ENCODE data around the gene RPL36.
A peak's percentile ranks its signal among the peaks of the same experiment; 100 is the strongest.
"Not testable (repeated sequence)": the region's sequence is repeated elsewhere in the genome, so short reads cannot be mapped to it uniquely, and the experiment has no call there.

RPL36 gene

DNA sequence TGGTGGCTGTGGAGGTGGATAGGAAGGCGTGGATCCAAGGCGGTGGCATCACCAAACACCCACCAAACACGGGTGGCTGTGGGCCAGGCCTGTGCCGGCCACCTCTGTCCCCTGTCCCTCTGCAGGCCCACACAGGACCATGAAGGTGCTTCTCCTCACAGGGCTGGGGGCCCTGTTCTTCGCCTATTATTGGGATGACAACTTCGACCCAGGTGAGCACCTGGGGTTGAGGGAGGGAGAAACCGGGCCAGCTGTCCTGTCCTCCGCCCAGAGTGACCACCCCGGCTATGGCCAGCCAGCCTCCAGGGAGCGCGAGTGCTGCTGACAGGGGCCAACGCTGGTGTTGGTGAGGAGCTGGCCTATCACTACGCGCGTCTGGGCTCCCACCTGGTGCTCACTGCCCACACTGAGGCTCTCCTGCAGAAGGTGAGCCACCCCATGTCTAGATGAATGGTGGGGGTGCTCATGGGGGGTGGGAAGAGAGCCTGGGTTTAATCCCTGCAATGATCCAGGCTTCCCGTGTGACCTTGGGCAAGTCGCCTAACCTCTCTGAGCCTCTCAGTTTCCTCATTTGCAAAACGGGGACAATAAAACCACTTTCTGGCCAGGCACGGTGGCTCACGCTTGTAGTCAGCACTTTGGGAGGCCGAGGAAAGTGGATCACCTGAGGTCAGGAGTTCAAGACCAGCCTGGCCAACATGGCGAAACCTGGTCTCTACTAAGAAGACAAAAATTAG lies 5.2 kb upstream of the RPL36 start:
- Histone ChIP-seq H3K9ac (ENCODE audit: insufficient read length, low read depth) (no peak overlapping the region), H3K4me3 (ENCODE audit: insufficient read length, low read depth) (no peak overlapping the region), H3K36me3 (ENCODE audit: insufficient read depth, insufficient read length, low read length) (no peaks in the 10 kb centered on the region), H3K27me3 (ENCODE audit: insufficient read depth, insufficient read length) (no peaks in the 10 kb centered on the region), H3K9me3 (ENCODE audit: insufficient read depth, low read length) (no peaks in the 10 kb centered on the region), H3K4me1 (ENCODE audit: insufficient read depth, insufficient read length) (peaks cover 18% of the 10 kb centered on the region)
- TF ChIP-seq SUZ12 (IDR thresholded peaks at IDR 0.05; ENCODE audit: extremely low read depth, insufficient read depth, insufficient read length) (no peak), ZNF274 (IDR thresholded peaks at IDR 0.05; ENCODE audit: low read depth, low read length) (no peak), YY1 (IDR thresholded peaks at IDR 0.05; ENCODE audit: insufficient read depth, insufficient read length) (no peak)
- DNase-seq (ENCODE audit: low read depth, low spot score) = no peak

DNA sequence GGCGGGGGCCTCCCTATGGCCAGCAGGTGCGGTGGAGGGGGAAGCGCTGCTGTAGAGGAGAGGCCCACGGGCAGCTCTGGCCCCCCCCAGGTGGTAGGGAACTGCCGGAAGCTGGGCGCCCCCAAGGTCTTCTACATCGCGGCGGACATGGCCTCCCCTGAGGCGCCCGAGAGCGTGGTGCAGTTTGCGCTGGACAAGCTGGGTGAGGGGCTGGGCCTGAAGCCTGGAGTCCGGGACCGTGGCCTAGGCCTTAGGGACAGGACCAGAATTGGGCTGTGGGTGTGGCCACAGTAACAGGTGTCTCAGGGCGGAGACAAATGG lies 3.8 kb upstream of the RPL36 start:
- no peaks in the 10 kb centered on the region for H3K27me3 ChIP-seq (ENCODE audit: insufficient read depth, insufficient read length)
- peak overlapping the region; percentile 63 for H3K4me3 ChIP-seq (ENCODE audit: insufficient read length, low read depth)
- peaks cover 11% of the 10 kb centered on the region for H3K36me3 ChIP-seq (ENCODE audit: insufficient read depth, insufficient read length, low read length)
- no peak for DNase-seq (ENCODE audit: low read depth, low spot score)
- no peaks in the 10 kb centered on the region for H3K9me3 ChIP-seq (ENCODE audit: insufficient read depth, low read length)
- H3K9ac ChIP-seq (ENCODE audit: insufficient read length, low read depth) = no peak overlapping the region
- H3K4me1 ChIP-seq (ENCODE audit: insufficient read depth, insufficient read length) = peaks cover 15% of the 10 kb centered on the region
- TF ChIP-seq ZNF274 (IDR thresholded peaks at IDR 0.05; ENCODE audit: low read depth, low read length) = no peak
- no peak for TF ChIP-seq YY1 (IDR thresholded peaks at IDR 0.05; ENCODE audit: insufficient read depth, insufficient read length)
- TF ChIP-seq SUZ12 (IDR thresholded peaks at IDR 0.05; ENCODE audit: extremely low read depth, insufficient read depth, insufficient read length) = no peak

DNA sequence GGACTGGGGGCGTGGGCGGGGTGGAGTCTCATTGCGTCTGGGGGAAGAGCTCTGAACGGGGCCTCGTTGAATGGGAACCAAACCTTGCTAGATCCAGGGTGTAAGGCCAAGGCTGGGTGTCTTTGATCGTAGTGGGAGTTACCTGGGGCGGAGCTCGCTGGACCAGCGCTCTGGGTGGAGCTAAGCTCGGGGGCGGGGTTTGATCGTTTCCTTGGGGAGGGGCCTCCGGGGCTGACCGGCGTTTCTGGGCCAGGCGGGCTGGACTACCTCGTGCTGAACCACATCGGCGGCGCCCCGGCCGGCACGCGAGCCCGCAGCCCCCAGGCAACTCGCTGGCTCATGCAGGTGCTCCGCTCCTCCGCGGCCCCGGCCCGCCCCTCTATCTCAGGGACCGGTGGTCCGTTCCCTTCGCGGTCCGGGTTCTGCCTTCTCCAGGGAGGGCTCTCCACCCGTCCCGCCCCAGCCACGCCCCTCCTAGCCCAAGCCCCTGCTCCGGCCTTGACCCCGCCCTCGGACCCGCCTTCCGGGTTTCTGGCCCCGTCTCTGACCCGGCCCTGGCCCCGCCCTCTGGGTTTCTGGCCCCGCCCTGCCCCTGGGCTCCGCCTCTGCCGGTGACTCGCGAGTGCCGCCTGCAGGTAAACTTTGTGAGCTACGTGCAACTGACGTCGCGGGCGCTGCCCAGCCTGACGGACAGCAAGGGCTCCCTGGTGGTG lies 3.3 kb upstream of the RPL36 start:
- Histone ChIP-seq H3K36me3 (ENCODE audit: insufficient read depth, insufficient read length, low read length) (peaks cover 16% of the 10 kb centered on the region), H3K9me3 (ENCODE audit: insufficient read depth, low read length) (no peaks in the 10 kb centered on the region), H3K9ac (ENCODE audit: insufficient read length, low read depth) (peak overlapping the region; percentile 80), H3K27me3 (ENCODE audit: insufficient read depth, insufficient read length) (no peaks in the 10 kb centered on the region), H3K4me1 (ENCODE audit: insufficient read depth, insufficient read length) (peaks cover 14% of the 10 kb centered on the region), H3K4me3 (ENCODE audit: insufficient read length, low read depth) (peak overlapping the region; percentile 63)
- peak; percentile 95 for DNase-seq (ENCODE audit: low read depth, low spot score)
- no peak for TF ChIP-seq SUZ12 (IDR thresholded peaks at IDR 0.05; ENCODE audit: extremely low read depth, insufficient read depth, insufficient read length)
- TF ChIP-seq ZNF274 (IDR thresholded peaks at IDR 0.05; ENCODE audit: low read depth, low read length) = no peak
- no peak for TF ChIP-seq YY1 (IDR thresholded peaks at IDR 0.05; ENCODE audit: insufficient read depth, insufficient read length)

DNA sequence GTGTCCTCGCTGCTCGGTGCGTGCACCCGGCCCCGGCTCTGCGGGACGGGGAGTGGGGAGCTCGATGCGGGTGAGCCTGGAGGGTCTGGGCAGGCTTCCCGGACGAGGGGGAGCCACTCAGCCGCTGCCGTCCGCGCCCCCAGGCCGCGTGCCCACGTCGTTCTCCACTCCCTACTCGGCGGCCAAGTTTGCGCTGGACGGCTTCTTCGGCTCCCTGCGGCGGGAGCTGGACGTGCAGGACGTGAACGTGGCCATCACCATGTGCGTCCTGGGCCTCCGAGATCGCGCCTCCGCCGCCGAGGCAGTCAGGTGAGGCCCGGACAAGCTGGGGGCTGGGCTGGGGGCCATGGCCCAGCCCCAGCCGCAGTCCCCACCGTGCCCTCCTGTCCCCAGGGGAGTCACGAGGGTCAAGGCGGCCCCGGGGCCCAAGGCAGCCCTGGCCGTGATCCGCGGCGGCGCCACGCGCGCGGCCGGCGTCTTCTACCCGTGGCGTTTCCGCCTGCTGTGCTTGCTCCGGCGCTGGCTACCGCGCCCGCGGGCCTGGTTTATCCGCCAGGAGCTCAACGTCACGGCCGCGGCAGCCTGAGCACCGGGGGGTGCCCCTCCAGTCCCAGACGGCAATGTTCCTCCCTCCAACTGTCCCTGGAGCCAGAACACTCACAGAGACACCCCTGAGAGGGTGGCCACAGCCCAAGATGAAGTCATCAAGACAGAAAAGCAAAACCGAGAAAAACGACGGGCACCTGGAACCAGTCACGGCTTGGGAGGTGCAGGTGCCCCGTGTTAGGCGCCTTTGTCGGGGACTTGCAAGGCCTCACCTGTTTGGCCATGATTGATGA lies 2.5 kb upstream of the RPL36 start:
- no peak for DNase-seq (ENCODE audit: low read depth, low spot score)
- Histone ChIP-seq H3K36me3 (ENCODE audit: insufficient read depth, insufficient read length, low read length) (peaks cover 24% of the 10 kb centered on the region), H3K4me1 (ENCODE audit: insufficient read depth, insufficient read length) (peaks cover 19% of the 10 kb centered on the region), H3K9me3 (ENCODE audit: insufficient read depth, low read length) (no peaks in the 10 kb centered on the region), H3K4me3 (ENCODE audit: insufficient read length, low read depth) (peak overlapping the region; percentile 39), H3K27me3 (ENCODE audit: insufficient read depth, insufficient read length) (no peaks in the 10 kb centered on the region), H3K9ac (ENCODE audit: insufficient read length, low read depth) (peak overlapping the region; percentile 80)
- TF ChIP-seq SUZ12 (IDR thresholded peaks at IDR 0.05; ENCODE audit: extremely low read depth, insufficient read depth, insufficient read length) (no peak), YY1 (IDR thresholded peaks at IDR 0.05; ENCODE audit: insufficient read depth, insufficient read length) (no peak), ZNF274 (IDR thresholded peaks at IDR 0.05; ENCODE audit: low read depth, low read length) (no peak)

DNA sequence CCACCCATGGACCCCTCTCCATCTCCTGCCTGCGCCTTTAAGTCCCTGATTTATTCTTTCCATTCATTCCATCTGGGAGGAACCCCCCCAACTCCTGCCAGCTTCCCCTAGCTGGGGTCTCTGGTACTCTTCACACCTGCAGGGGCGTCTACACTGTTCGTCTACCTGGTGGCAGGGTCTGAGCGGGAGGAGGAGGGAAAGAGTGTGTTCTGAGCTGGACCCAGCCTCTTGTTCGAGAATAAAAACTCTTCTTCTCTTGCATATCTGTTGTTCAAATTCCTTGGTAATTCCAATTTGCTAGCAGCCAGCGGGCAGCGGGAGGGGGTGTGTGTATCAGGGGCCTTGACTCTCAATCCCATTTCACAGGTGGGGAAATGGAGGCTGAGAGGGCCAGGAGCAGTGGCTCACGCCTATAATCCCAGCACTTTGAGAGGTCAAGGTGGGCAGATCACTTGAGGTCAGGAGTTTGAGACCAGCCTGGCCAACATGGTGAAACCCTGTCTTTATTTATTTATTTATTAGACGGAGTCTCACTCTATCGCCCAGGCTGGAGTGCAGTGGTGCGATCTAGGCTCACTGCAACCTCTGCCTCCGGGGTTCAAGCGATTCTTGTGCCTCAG lies 1.7 kb upstream of the RPL36 start:
- peaks cover 32% of the 10 kb centered on the region for H3K36me3 ChIP-seq (ENCODE audit: insufficient read depth, insufficient read length, low read length)
- H3K4me1 ChIP-seq (ENCODE audit: insufficient read depth, insufficient read length) = peaks cover 24% of the 10 kb centered on the region
- H3K4me3 ChIP-seq (ENCODE audit: insufficient read length, low read depth); H3K27me3 ChIP-seq (ENCODE audit: insufficient read depth, insufficient read length); H3K9me3 ChIP-seq (ENCODE audit: insufficient read depth, low read length); DNase-seq (ENCODE audit: low read depth, low spot score); H3K9ac ChIP-seq (ENCODE audit: insufficient read length, low read depth): not testable (repeated sequence)

DNA sequence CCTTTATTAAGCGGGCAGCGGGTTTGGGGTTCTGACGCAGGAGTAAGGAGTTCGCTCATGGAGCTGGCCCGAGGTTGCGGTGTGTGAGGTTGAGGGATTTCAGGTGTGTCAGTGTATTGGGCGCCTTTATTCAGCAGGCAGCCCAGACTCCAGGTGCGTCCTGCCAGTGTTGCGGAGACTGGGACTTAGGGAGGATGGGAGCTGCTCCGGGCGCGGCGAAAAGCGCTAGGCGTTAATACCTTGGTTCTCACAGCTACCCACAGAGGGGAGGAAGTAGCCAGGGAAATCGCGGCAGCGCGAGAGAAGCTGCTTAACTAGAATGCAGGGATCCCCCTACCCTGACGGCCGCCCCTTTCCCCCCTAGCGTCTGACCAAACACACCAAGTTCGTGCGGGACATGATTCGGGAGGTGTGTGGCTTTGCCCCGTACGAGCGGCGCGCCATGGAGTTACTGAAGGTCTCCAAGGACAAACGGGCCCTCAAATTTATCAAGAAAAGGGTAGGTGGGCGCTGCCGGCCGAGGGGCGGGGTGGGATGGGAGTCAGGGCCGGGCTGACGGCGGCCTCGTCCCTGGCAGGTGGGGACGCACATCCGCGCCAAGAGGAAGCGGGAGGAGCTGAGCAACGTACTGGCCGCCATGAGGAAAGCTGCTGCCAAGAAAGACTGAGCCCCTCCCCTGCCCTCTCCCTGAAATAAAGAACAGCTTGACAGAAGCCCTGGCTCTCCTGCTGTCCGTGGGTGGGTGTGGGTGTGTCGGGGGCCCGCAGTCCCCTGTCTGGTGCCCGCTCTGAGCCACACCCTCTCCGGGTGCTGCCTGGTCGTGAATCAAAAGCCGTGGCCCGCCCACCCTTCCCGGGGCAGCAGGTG lies 1.1 kb downstream of the RPL36 start:
- DNase-seq (ENCODE audit: low read depth, low spot score) = no peak
- H3K36me3 ChIP-seq (ENCODE audit: insufficient read depth, insufficient read length, low read length) = peaks cover 60% of the 10 kb centered on the region

More for the DNA sequence above, 1.1 kb downstream of the RPL36 start:
- TF ChIP-seq ZNF274 (IDR thresholded peaks at IDR 0.05; ENCODE audit: low read depth, low read length) (no peak), SUZ12 (IDR thresholded peaks at IDR 0.05; ENCODE audit: extremely low read depth, insufficient read depth, insufficient read length) (no peak), YY1 (IDR thresholded peaks at IDR 0.05; ENCODE audit: insufficient read depth, insufficient read length) (peak; percentile 29)
- Histone ChIP-seq H3K9ac (ENCODE audit: insufficient read length, low read depth) (peak overlapping the region; percentile 99), H3K4me3 (ENCODE audit: insufficient read length, low read depth) (peak overlapping the region; percentile 100), H3K27me3 (ENCODE audit: insufficient read depth, insufficient read length) (no peaks in the 10 kb centered on the region), H3K4me1 (ENCODE audit: insufficient read depth, insufficient read length) (peaks cover 27% of the 10 kb centered on the region), H3K9me3 (ENCODE audit: insufficient read depth, low read length) (no peaks in the 10 kb centered on the region)
